Fibroblast of lung (primary cell): ENCODE results near the gene RIN3.

ENCODE experiments used
- EZH2 ChIP-seq: IDR thresholded peaks from 2 replicates; pipeline ENCODE4 v1.5.1; 2012; ENCODE audit warnings: low read length, control low read depth, mild to moderate bottlenecking; ENCODE audit errors: missing control alignments
- TF ChIP-seq, protein P1 (sequence below), 2 donors: IDR thresholded peaks in 1 of 2; conservative IDR thresholded peaks in 1 of 2; 1 replicate in 1 of 2; 2 replicates in 1 of 2; pipeline ENCODE4 v1.5.1; 2011 to 2012; ENCODE audit warnings: low read length in 2 of 2, control low read depth in 1 of 2, inconsistent platforms in 1 of 2, low read depth in 1 of 2, mild to moderate bottlenecking in 1 of 2

GRCh38 chr14:92685784-92686355, 172.3 kb downstream of the RIN3 start:
- TF ChIP-seq, protein P1, sequence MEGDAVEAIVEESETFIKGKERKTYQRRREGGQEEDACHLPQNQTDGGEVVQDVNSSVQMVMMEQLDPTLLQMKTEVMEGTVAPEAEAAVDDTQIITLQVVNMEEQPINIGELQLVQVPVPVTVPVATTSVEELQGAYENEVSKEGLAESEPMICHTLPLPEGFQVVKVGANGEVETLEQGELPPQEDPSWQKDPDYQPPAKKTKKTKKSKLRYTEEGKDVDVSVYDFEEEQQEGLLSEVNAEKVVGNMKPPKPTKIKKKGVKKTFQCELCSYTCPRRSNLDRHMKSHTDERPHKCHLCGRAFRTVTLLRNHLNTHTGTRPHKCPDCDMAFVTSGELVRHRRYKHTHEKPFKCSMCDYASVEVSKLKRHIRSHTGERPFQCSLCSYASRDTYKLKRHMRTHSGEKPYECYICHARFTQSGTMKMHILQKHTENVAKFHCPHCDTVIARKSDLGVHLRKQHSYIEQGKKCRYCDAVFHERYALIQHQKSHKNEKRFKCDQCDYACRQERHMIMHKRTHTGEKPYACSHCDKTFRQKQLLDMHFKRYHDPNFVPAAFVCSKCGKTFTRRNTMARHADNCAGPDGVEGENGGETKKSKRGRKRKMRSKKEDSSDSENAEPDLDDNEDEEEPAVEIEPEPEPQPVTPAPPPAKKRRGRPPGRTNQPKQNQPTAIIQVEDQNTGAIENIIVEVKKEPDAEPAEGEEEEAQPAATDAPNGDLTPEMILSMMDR (conservative IDR thresholded peaks at IDR 0.05 in 1 of 2, IDR thresholded peaks at IDR 0.05 in 1 of 2; ENCODE audit: low read depth in 1 of 2, low read length in 2 of 2): no peak
- TF ChIP-seq EZH2: no peak
